ENCODE results near the gene LHX4. TPM values are rescaled to one million over a fixed set of nuclear protein-coding genes. Genes with fewer than 3 reads are reported as not detected.

The LHX4 gene
- total RNA-seq, 2 donors from 2014 or later, result not detected

GRCh38 chr1:180184041-180184440 is 46.0 kb upstream of the LHX4 start:
- ATAC-seq (ENCODE audit: insufficient number of reproducible peaks, low FRiP score, low read depth), result no peak
- H3K9me3 ChIP-seq, result no peaks in the 10 kb centered on the region
- no peaks in the 10 kb centered on the region for H3K4me1 ChIP-seq (ENCODE audit: control insufficient read depth in 1 of 2, low read depth in 2 of 2)
- TF ChIP-seq CTCF (IDR thresholded peaks at IDR 0.05), result no peak
- H3K36me3 ChIP-seq, result peaks cover 31% of the 10 kb centered on the region
- H3K27me3 ChIP-seq (replicated peaks; ENCODE audit: insufficient read depth), result no peaks in the 10 kb centered on the region
- no peak for DNase-seq (ENCODE audit: low spot score)
- no peak overlapping the region for H3K27ac ChIP-seq
- H3K4me3 ChIP-seq, result no peak overlapping the region

DNA sequence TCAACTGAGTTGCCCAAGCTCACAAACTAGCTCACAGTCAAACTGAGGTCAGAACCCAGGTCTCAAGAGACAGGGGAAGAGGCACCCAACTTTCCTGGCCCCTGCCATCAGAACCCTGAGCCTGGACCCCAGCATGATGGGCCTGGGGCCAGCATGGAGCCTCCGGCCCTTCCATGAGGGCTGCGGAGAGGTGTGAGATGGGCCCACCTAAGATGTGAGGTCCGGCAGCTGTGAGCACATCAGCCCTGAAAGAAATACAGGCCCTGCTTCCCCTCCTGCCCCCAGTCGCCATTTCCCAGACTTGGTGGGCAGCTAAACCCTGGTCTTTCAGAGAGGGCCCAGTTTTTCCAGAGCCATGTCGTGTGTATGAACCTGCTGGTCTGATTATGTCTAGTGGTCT is 44.8 kb upstream of the LHX4 start:
- no peak overlapping the region for H3K27ac ChIP-seq
- no peak for TF ChIP-seq CTCF (IDR thresholded peaks at IDR 0.05)
- no peaks in the 10 kb centered on the region for H3K9me3 ChIP-seq
- H3K4me3 ChIP-seq, result no peak overlapping the region
- H3K27me3 ChIP-seq (replicated peaks; ENCODE audit: insufficient read depth), result no peaks in the 10 kb centered on the region
- DNase-seq (ENCODE audit: low spot score) (no peak), ATAC-seq (ENCODE audit: insufficient number of reproducible peaks, low FRiP score, low read depth) (no peak)
- no peaks in the 10 kb centered on the region for H3K4me1 ChIP-seq (ENCODE audit: control insufficient read depth in 1 of 2, low read depth in 2 of 2)
- peaks cover 39% of the 10 kb centered on the region for H3K36me3 ChIP-seq

DNA sequence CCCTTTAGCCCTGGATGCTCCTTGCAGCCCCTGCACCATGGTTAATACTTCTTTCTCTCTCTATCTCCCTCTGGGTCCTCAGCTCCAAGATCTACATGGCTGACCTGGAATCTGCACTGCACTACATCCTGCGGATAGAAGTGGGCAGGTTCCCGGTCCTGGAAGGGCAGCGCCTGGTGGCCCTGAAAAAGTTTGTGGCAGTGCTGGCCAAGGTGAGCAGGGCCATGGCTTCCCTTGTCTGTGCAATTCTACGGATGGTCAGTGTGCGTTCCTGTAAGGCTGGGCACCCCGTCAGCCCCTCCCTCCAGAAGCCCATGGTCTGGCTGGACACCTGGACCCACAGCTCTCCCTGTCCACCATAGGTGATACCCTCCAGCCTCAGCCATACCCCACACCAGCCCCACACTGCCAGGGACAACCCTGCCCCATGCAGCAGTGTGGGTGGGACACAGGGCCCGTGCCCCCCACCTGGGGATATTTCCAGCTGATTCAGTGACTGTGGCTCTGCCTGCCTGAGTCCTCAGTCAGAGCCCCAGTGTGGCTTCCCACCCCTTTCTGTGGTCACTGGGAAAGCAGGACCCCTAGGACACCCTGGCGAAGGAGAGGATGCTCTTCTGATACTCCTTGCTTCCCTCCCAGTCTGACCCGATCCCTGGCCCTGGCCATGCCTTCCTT is 44.0 kb upstream of the LHX4 start:
- Histone ChIP-seq H3K4me3 (no peak overlapping the region), H3K36me3 (peaks cover 46% of the 10 kb centered on the region), H3K27ac (no peak overlapping the region), H3K27me3 (replicated peaks; ENCODE audit: insufficient read depth) (no peaks in the 10 kb centered on the region), H3K9me3 (no peaks in the 10 kb centered on the region), H3K4me1 (ENCODE audit: control insufficient read depth in 1 of 2, low read depth in 2 of 2) (no peaks in the 10 kb centered on the region)
- DNase-seq (ENCODE audit: low spot score) (no peak), ATAC-seq (ENCODE audit: insufficient number of reproducible peaks, low FRiP score, low read depth) (no peak)
- no peak for TF ChIP-seq CTCF (IDR thresholded peaks at IDR 0.05)

- Histone ChIP-seq H3K27me3 (replicated peaks; ENCODE audit: insufficient read depth) (no peaks in the 10 kb centered on the region), H3K4me3 (no peak overlapping the region), H3K27ac (no peak overlapping the region), H3K9me3 (no peaks in the 10 kb centered on the region), H3K36me3 (peaks cover 47% of the 10 kb centered on the region), H3K4me1 (ENCODE audit: control insufficient read depth in 1 of 2, low read depth in 2 of 2) (no peaks in the 10 kb centered on the region)
- DNase-seq (ENCODE audit: low spot score) (no peak), ATAC-seq (ENCODE audit: insufficient number of reproducible peaks, low FRiP score, low read depth) (no peak)
- no peak for TF ChIP-seq CTCF (IDR thresholded peaks at IDR 0.05)
These were observed 43.2 kb upstream of the LHX4 start for GRCh38 chr1:180186831-180187230.

DNA sequence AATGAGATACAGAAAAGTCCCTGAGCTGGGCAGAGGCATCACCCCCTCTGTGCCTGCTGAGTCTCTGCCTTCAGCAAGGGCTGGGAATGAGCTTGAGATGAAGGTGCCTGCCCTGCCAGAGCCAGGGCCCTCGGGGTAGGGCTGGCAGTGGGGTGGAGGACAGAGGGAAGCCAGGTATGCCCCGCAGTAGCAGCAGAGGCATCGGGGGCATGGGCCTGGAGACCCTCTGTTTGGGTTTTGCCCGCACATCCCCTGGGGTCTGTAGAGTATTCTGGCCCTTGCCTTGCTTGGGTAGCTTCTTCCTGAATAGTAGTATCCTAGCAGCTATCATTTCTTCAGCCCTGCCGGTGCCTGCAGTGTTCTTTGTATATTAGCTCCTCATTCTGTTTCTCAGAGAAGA is 42.4 kb upstream of the LHX4 start:
- Histone ChIP-seq H3K36me3 (peaks cover 47% of the 10 kb centered on the region), H3K27ac (no peak overlapping the region), H3K4me1 (ENCODE audit: control insufficient read depth in 1 of 2, low read depth in 2 of 2) (no peaks in the 10 kb centered on the region), H3K27me3 (replicated peaks; ENCODE audit: insufficient read depth) (no peaks in the 10 kb centered on the region), H3K4me3 (no peak overlapping the region), H3K9me3 (no peaks in the 10 kb centered on the region)
- no peak for TF ChIP-seq CTCF (IDR thresholded peaks at IDR 0.05)
- DNase-seq (ENCODE audit: low spot score) (no peak), ATAC-seq (ENCODE audit: insufficient number of reproducible peaks, low FRiP score, low read depth) (no peak)
